Panc1 (cell line): ENCODE data around the gene FMC1. TPM values are rescaled to one million over a fixed set of nuclear protein-coding genes. Genes with fewer than 3 reads are reported as not detected.

Source experiments
- ATAC-seq: fragments of 200-7000 bp; cut with Tn5 transposase; 2 replicates; pipeline ENCODE4 v1.9.1; 2020; ENCODE audit warnings: mild to moderate bottlenecking, moderate library complexity
- BruUV-seq: library from RNA; stranded (reverse); fragments of 400-500 nt; replicated peaks from 2 replicates; lab custom pipeline; 2021; lab: Mats Ljungman, UMichigan
- CTCF ChIA-PET: fragments of 300-600 bp; sonication (Branson Sonifier 250); formaldehyde crosslinking; loops from one replicate; lab custom pipeline; 2022; ENCODE audit warnings: antibody characterized with exemption; lab: Charles Lee
- POLR2A ChIA-PET: fragments of 300-600 bp; sonication (Branson Sonifier 250); formaldehyde crosslinking; loops from one replicate; lab custom pipeline; 2022; ENCODE audit warnings: antibody characterized with exemption; lab: Charles Lee
- DNase-seq: peaks from one replicate; pipeline ENCODE4 v3.0.0-alpha.2; 2010; ENCODE audit warnings: low read depth, low spot score
- H3K27ac ChIP-seq: 2 replicates; pipeline ENCODE4 v1.5.1; 2011; ENCODE audit warnings: mild to moderate bottlenecking, low read length, inconsistent platforms
- H3K27me3 ChIP-seq: fragments of 200-500 bp; sonication (Bioruptor generic); 2 replicates; pipeline ENCODE4 v1.6.0; 2014; ENCODE audit warnings: low read length, inconsistent platforms; ENCODE audit not compliant: control insufficient read depth, insufficient read depth
- H3K36me3 ChIP-seq: fragments of 200-500 bp; sonication (Bioruptor generic); 2 replicates; pipeline ENCODE4 v1.5.1; 2014; ENCODE audit warnings: inconsistent platforms, mild to moderate bottlenecking, low read length, moderate library complexity; ENCODE audit not compliant: control insufficient read depth, insufficient read depth
- H3K4me1 ChIP-seq: 2 replicates; pipeline ENCODE4 v1.5.1; 2011; ENCODE audit warnings: inconsistent platforms, mild to moderate bottlenecking, low read length, moderate library complexity; ENCODE audit not compliant: control insufficient read depth, insufficient read depth
- H3K4me3 ChIP-seq, 2 experiments: 2 replicates each; pipeline ENCODE4 v1.5.1; 2011 to 2012; ENCODE audit warnings: low read depth in 2 of 2, low read length in 2 of 2, mild to moderate bottlenecking in 2 of 2, inconsistent platforms in 1 of 2, moderate library complexity in 1 of 2
- H3K9me3 ChIP-seq: fragments of 200-500 bp; sonication (Bioruptor generic); 2 replicates; pipeline ENCODE4 v1.5.1; 2014; ENCODE audit warnings: low read depth, mild to moderate bottlenecking, inconsistent platforms, low read length, moderate library complexity; ENCODE audit not compliant: control insufficient read depth, insufficient read depth
- CTCF ChIP-seq: fragments of 450-650 bp; IDR thresholded peaks from 2 replicates; pipeline ENCODE4 v1.5.1; 2017; ENCODE audit warnings: mild to moderate bottlenecking
- POLR2AphosphoS5 ChIP-seq: IDR thresholded peaks from 2 replicates; pipeline ENCODE4 v1.6.1; 2012; ENCODE audit warnings: mild to moderate bottlenecking, low read depth, low read length, moderate library complexity
- REST ChIP-seq, 2 experiments: IDR thresholded peaks; 2 replicates each; pipeline ENCODE4 v1.6.1; 2011 to 2012; ENCODE audit warnings: low read depth in 2 of 2, control low read depth in 1 of 2, low read length in 1 of 2, mild to moderate bottlenecking in 1 of 2, moderate library complexity in 1 of 2; ENCODE audit not compliant: insufficient read depth in 1 of 2
- SIN3A ChIP-seq: IDR thresholded peaks from 2 replicates; pipeline ENCODE4 v1.6.1; 2012; ENCODE audit warnings: low read depth, mild to moderate bottlenecking, low read length, moderate library complexity, borderline replicate concordance; ENCODE audit not compliant: insufficient read depth
- TCF7L2 ChIP-seq: IDR thresholded peaks from 2 replicates; pipeline ENCODE4 v1.6.1; 2011; ENCODE audit warnings: mild to moderate bottlenecking, low read depth, low read length, inconsistent platforms
- in situ Hi-C: cut with HindIII; loops from 2 replicates; pipeline ENCODE4 v1.10.0; 2016; ENCODE audit warnings: low sequenced_read_pairs, low pct_unique_long_range_greater_than_20kb
- intact Hi-C: fragments of 100-400 bp; cut with micrococcal nuclease; formaldehyde crosslinking; loops from one replicate; pipeline ENCODE4 v1.10.0; 2022; ENCODE audit not compliant: unreplicated experiment
- total RNA-seq: library from RNA; stranded (reverse); gene quantifications from one replicate; pipeline ENCODE4 v1.2.1, GENCODE V29; 2021; ENCODE audit not compliant: unreplicated experiment

FMC1 gene
- total RNA-seq, 1 experiment from 2014 or later, result 12.7 TPM

- Histone ChIP-seq H3K4me3 (no peak overlapping the region), H3K27me3 (no peaks in the 10 kb centered on the region), H3K36me3 (peaks cover 16% of the 10 kb centered on the region), H3K9me3 (no peaks in the 10 kb centered on the region), H3K4me1 (peaks cover 5% of the 10 kb centered on the region; the same call in 1 of the 2 replicates), H3K27ac (no peak overlapping the region)
- BruUV-seq, result no TSS peak
- in situ Hi-C loops, result no loop called here
- DNase-seq (no peak), ATAC-seq (no peak)
- POLR2A ChIA-PET, result interaction anchor here (0.6 kb wide), 1 partner anchor 20 kb away, joined by 3 read pairs; no protein-coding TSS in a partner anchor
- CTCF ChIA-PET, result interaction anchor here (0.7 kb wide), 1 partner anchor 68 kb away, joined by 4 read pairs; no protein-coding TSS in a partner anchor
- intact Hi-C loops, result no loop called here
- no peak for TF ChIP-seq CTCF
- TF ChIP-seq POLR2AphosphoS5, result no peak
- no peak for TF ChIP-seq SIN3A
- TF ChIP-seq TCF7L2, result no peak
- no peak for TF ChIP-seq REST (IDR thresholded peaks at IDR 0.05; ENCODE audit: insufficient read depth in 1 of 2, low read depth in 2 of 2, low read length in 1 of 2)
These were observed 53.4 kb downstream of the FMC1 start for GRCh38 chr7:139394540-139394939.

Other genes starting within 250 kb of the FMC1 start
- 47.1 TPM for gene ZC3HAV1, start 231.6 kb upstream of the FMC1 start, total RNA-seq
- gene UBN2, start 110.1 kb upstream of the FMC1 start, total RNA-seq, result 14.0 TPM
- gene LUC7L2, start 18.6 kb downstream of the FMC1 start, total RNA-seq, result 110 TPM
- not detected for gene KLRG2, start 142.3 kb downstream of the FMC1 start, total RNA-seq
- gene CLEC2L, start 182.3 kb downstream of the FMC1 start, total RNA-seq, result not detected